ENCODE measurements around the gene ST3GAL3.

Gene ST3GAL3

DNA sequence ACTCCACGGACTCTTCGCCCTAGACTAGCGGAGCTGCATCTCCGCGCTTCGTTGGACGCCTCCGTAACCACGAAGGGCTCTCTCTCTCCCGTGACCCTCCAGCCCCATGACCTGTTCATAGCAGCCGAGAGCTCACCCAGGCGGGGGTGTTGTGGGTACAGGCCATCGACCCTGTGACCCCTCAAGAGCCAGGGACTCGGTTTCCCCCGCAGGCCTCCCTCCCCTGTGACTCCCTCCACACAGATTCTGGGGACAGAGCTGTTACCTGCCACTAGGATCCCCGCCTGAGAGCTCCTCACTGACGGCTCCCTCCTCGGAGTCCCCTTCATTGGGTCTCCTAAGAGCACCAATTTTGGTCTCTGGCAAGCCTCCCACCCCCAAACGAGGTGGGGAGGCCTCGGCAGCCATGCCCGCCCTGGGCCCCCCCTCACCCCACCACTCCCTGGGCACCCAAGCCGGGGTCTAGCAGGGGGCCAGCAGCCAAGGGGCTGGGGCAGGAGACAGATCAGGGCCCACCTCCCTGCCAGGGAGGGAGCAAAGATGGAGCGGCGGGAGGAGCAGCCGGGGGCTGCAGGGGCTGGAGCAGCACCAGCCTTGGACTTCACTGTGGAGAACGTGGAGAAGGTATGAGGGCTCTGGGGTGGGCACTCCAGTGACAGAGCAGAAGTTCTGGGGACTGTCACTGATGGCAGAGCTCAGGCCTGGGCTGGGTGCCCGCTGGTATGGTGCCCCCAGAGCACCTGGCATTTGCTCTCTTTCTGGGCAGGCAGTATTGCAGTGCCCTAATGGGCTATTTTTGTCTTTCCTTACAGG, 239.9 kb downstream of the ST3GAL3 start:
- DNase-seq: no peak

GRCh38 chr1:43947874-43948437, 240.6 kb downstream of the ST3GAL3 start:
- DNase-seq: no peak

DNA sequence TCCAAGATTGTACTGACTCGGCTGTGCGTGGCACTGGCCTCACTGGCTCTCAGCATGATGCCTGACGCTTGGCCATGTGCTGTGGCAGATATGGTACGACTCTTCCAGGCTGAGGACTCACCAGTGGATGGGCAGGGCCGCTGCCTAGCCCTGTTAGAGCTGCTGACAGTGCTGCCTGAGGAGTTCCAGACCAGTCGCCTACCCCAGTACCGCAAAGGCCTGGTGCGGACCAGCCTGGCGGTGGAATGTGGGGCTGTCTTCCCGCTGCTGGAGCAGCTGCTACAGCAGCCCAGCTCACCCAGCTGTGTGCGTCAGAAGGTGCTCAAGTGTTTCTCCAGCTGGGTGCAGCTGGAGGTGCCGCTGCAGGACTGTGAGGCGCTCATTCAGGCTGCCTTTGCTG, 242.3 kb downstream of the ST3GAL3 start:
- no peak for DNase-seq

GRCh38 chr1:43951021-43951985, 244.0 kb downstream of the ST3GAL3 start:
- DNase-seq: no peak

DNA sequence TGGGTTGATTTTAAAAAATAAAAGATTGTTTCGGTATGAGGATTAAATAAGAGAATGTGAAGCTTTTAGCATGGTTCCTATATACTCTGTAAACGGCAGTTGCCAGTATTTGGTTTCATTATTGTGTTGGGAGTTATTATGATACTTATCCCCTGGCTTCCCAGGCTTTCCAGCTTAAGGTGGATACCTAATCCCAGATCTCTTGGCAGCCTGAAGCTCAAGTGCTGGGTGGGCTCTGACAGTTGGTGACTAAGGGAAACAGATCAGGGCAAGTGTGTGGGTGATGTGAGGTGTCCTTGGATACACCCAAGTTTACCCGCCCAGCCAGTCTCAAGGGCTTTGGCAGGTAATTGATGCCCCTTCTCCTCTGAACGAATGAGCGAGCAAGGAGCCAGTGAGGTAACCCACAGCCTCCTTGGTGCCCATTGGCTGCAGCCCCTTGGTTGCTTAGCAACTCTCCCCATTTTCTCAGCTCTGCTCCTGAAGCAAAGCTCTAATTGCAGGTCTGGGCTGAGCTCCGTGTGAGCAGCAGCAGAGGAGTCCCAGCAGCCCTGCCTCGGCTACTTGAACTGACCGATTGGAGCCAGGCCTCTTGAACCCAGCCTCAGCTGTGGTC, 245.5 kb downstream of the ST3GAL3 start:
- DNase-seq: no peak

DNA sequence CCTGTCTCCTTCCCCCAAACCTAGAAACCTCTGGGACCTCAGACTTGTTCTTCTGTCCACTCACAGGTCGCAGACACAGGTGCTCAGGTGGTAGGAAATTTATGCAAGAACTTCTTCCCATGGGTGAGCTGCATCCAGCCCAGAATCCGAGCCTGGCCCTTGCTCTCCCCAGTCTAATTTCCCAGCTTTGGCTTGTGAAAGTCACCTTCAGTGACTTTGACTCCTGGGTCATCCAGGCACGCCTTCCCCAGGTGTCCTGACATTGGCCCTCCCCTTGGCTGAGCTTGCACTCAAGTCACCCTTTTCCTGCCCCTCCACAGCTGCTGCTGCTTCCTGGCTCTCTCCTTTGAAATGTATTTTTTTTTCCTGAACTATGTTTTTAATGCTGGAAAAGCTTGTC, 246.0 kb downstream of the ST3GAL3 start:
- no peak for DNase-seq

- no peak for DNase-seq
Measured at GRCh38 chr1:43954036-43954435, 246.7 kb downstream of the ST3GAL3 start.

DNA sequence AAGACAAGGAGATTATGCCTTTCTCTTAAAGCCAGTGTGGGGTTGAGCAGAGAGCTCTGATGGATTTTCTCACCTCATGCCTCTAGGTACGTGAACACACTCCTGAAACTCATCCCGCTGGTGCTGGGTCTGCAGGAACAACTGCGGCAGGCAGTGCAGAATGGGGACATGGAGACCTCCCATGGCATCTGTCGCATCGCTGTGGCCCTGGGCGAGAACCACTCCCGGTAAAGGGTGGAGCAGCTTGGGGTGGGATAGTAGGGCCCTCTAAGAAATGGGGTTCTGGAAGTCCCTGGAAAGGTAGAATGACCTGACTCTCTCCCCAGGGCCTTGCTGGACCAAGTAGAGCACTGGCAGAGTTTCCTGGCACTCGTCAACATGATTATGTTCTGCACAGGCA, 248.9 kb downstream of the ST3GAL3 start:
- no peak for DNase-seq

GRCh38 chr1:43957407-43958040, 250.2 kb downstream of the ST3GAL3 start:
- DNase-seq: no peak

DNA sequence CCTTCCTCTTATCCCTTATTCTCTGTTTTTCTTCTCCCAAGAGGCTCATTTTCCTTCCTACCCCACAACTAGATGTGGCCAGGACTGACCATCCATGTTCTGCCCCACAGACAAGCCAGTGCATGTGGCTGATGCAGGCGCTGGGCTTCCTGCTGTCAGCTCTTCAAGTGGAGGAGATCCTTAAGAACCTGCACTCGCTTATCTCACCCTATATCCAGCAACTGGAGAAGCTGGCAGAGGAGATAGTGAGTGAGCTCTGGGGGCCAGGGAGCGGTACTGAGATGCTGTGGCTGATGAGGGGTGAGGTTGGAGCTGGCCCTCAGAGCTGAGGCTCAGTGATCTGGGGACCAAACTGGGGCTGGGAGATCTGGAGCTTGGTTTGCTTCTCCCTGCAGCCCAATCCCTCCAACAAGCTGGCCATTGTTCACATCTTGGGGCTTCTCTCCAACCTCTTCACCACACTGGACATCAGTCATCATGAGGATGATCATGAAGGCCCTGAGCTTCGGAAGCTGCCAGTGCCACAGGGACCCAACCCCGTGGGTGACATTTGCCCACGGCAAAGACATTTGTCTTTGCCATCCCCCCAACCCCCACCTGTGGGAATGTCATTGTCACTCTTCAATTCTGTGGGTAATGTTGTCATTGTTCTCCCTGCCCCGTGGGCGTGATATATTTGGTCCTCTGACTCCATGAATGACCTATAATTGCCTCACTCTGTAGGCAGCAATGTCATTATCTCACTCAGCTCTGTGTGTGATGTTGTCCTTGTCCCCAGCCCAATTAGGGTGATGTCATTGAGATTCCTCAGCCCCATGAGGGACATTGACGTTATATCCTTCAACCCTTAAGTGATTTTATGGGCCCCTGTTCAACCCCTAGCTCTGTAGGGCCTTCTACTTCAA, 251.3 kb downstream of the ST3GAL3 start:
- DNase-seq: no peak

DNA sequence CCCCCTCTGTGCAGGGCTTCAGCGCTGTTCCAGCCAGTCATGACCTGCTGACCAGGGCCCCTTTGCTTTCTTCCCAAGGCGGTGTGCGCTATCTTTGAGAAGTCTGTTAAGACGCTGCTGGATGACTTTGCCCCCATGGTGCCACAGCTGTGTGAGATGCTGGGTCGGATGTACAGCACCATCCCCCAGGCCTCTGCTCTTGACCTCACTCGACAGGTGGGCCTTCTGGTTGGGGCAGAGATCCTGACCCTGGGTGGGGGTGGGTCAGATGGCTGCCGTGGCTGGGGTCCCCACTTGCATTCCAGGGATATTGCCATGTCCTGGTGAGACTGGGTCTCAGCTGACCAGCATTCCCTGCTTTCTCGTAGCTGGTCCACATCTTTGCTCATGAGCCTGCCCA, 253.5 kb downstream of the ST3GAL3 start:
- DNase-seq: no peak

- no peak for DNase-seq
Measured at GRCh38 chr1:43961692-43962091, 254.4 kb downstream of the ST3GAL3 start.

- no peak for DNase-seq
Measured at GRCh38 chr1:43962324-43962723, 255.0 kb downstream of the ST3GAL3 start.

GRCh38 chr1:43963006-43963405, 255.7 kb downstream of the ST3GAL3 start:
- no peak for DNase-seq

- DNase-seq: no peak
Measured at GRCh38 chr1:43963890-43964289, 256.6 kb downstream of the ST3GAL3 start.

DNA sequence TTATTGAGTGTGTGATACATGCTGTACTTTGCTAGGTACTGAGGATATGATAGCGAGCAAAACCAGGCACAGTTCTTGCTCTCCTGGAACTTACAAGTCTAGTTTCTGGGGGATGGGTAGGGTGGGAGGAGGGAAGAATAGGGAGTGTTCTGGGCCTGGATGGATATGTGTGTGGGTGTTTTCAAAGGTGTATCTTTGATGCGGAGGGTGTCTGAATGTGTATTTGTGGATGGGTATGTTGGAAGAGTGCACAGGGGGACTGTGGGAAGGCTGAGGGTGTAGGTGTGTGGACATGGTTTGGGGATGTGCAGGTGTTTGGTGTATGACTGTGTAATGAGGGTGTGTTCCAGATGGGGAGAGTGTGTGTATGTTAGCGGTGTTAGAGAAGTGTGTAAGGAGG, 258.0 kb downstream of the ST3GAL3 start:
- no peak for DNase-seq

- no peak for DNase-seq
Measured at GRCh38 chr1:43968348-43968948, 261.1 kb downstream of the ST3GAL3 start.

- DNase-seq: no peak
Measured at GRCh38 chr1:43969416-43969745, 262.0 kb downstream of the ST3GAL3 start.

DNA sequence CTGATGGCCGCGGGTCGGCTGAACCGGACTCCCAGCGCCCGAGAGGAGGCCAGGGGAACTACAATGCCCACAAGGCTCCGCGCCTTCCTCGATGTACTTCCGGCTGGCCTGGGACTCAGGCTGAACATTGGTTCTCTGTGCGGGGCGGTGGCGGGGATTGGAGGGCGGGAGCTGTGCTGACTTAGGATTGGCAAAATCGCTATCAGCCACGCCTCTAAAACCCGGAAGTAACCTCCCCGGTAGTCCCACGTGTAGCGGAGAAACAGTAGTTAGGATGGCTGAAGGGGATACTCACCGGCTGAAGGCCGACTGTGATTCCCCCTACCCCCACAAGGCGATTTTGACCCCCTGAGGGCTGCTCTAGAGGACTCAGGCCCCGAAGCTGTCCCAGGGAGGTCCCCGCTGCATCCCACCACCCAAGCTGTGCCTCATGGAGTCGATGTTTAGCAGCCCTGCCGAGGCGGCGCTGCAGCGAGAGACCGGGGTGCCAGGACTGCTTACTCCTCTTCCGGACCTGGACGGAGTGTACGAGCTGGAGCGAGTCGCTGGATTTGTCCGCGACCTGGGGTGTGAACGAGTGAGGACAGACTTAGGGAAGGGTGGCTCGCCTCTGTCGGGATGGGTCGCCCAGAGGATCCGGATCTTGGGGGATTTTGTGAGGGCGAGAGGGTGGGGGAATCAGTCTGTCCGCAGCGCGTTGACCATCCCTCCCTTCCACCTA, 262.6 kb downstream of the ST3GAL3 start, which contains the start of gene DPH2:
Gene DPH2 (plus strand): TSS at position 265 of the 721 bp plus-strand sequence. CDS start 166 bp downstream, at position 431.
- DNase-seq: peak; percentile 94 to 96

GRCh38 chr1:43970502-43970901, 263.2 kb downstream of the ST3GAL3 start:
- no peak for DNase-seq

Measured in stimulated activated CD4-positive, alpha-beta T cell treated with anti-CD3 and anti-CD28 coated beads, Interleukin-4, amount 100 ng/mL, for 4 hours (primary cell).